A549 (cell line): ENCODE measurements around the gene LRSAM1. TPM values are rescaled to one million over a fixed set of nuclear protein-coding genes. Genes with fewer than 3 reads are reported as not detected.

ENCODE experiments used
- ATAC-seq, 2 experiments: fragments of 200-7000 bp in 1 of 2; fragments of >200 bp in 1 of 2; cut with Nextera tagmentation in 1 of 2; cut with Tn5 transposase in 1 of 2; 3 replicates each; pipeline versions ENCODE4 v1.8.0 to v1.9.1; 2018 to 2020; ENCODE audit warnings: mild to moderate bottlenecking in 1 of 2, moderate library complexity in 1 of 2
- CTCF ChIA-PET: fragments of 300-600 bp; sonication (Branson Sonifier 250); formaldehyde crosslinking; extraction: SDS; loops from one replicate; lab custom pipeline; 2021; ENCODE audit warnings: antibody characterized with exemption, inconsistent platforms; lab: Yijun Ruan, JAX
- POLR2A ChIA-PET: fragments of 350-600 bp; formaldehyde crosslinking; extraction: SDS; loops from one replicate; lab custom pipeline; 2021; ENCODE audit warnings: antibody characterized with exemption, inconsistent platforms; lab: Yijun Ruan, JAX
- DNase-seq, 2 experiments: peaks; one replicate each; pipeline versions ENCODE4 v3.0.0 to v3.0.0-alpha.2; 2011 to 2016; ENCODE audit warnings: low read depth in 1 of 2, low spot score in 1 of 2
- FAIRE-seq: peaks from 2 replicates; lab custom pipeline; 2011; peaks lifted over from hg19 to GRCh38; lab: Jason Lieb, UNC
- H3K27ac ChIP-seq, 2 experiments: fragments of >200 bp; sonication (Bioruptor Twin); formaldehyde crosslinking; 3 replicates each; pipeline ENCODE4 v1.5.1; 2016 to 2017
- H3K4me1 ChIP-seq: fragments of >200 bp; sonication (Bioruptor Twin); formaldehyde crosslinking; 3 replicates; pipeline ENCODE4 v1.6.1; 2016
- H3K4me2 ChIP-seq: fragments of >200 bp; sonication (Bioruptor Twin); formaldehyde crosslinking; 3 replicates; pipeline ENCODE4 v1.6.1; 2016
- H3K4me3 ChIP-seq: fragments of >200 bp; sonication (Bioruptor Twin); formaldehyde crosslinking; 3 replicates; pipeline ENCODE4 v1.5.1; 2016
- H3K9me3 ChIP-seq: fragments of >200 bp; sonication (Bioruptor Twin); formaldehyde crosslinking; 3 replicates; pipeline ENCODE4 v1.6.1; 2016
- BHLHE40 ChIP-seq: IDR thresholded peaks from 2 replicates; pipeline ENCODE4 v1.6.1; 2012; ENCODE audit warnings: low read depth, low read length, inconsistent platforms
- CHD2 ChIP-seq: fragments of 150-350 bp; IDR thresholded peaks from 2 replicates; pipeline ENCODE4 v1.6.1; 2014; ENCODE audit warnings: low read length; ENCODE audit not compliant: partially characterized antibody
- EP300 ChIP-seq, 2 experiments: fragments of >200 bp; sonication (Bioruptor Twin); formaldehyde crosslinking; IDR thresholded peaks; 2 replicates in 1 of 2; 3 replicates in 1 of 2; pipeline ENCODE4 v1.6.1; 2016 to 2017
- FOSL2 ChIP-seq, 2 experiments: fragments of 450-650 bp in 1 of 2; fragments of >200 bp in 1 of 2; sonication (Bioruptor Twin) in 1 of 2; formaldehyde crosslinking; IDR thresholded peaks; 2 replicates each; pipeline versions ENCODE4 v1.5.0 to v1.6.1; 2016 to 2020; ENCODE audit warnings: mild to moderate bottlenecking in 1 of 2, moderate library complexity in 1 of 2
- FOXS1 ChIP-seq: fragments of 250-450 bp; sonication (Bioruptor Pico); IDR thresholded peaks from 2 replicates; pipeline ENCODE4 v1.5.0; 2020; ENCODE audit warnings: mild to moderate bottlenecking, moderate library complexity
- GATA3 ChIP-seq: IDR thresholded peaks from 2 replicates; pipeline ENCODE4 v1.6.1; 2012; ENCODE audit warnings: borderline replicate concordance
- HDAC2 ChIP-seq: fragments of 200-600 bp; sonication (generic); IDR thresholded peaks from 2 replicates; pipeline ENCODE4 v1.6.1; 2016
- HOXA7 ChIP-seq: fragments of 250-450 bp; sonication (Bioruptor Pico); IDR thresholded peaks from 2 replicates; pipeline ENCODE4 v1.5.0; 2020; ENCODE audit warnings: mild to moderate bottlenecking, moderate library complexity
- KDM5A ChIP-seq: fragments of 200-600 bp; sonication (generic); IDR thresholded peaks from 2 replicates; pipeline ENCODE4 v1.6.1; 2016; ENCODE audit warnings: antibody characterized with exemption, mild to moderate bottlenecking
- POLR2A ChIP-seq: IDR thresholded peaks from 2 replicates; pipeline ENCODE4 v1.6.1; 2012; ENCODE audit warnings: mild to moderate bottlenecking, low read length
- POLR2AphosphoS2 ChIP-seq: conservative IDR thresholded peaks from 2 replicates; pipeline ENCODE4 v1.6.1; 2012; ENCODE audit warnings: low read length, improper control_type of control experiment, inconsistent platforms
- RARB ChIP-seq: fragments of 250-450 bp; sonication (Bioruptor Pico); IDR thresholded peaks from 2 replicates; pipeline ENCODE4 v1.8.0; 2021; ENCODE audit warnings: mild to moderate bottlenecking, moderate library complexity
- RNF2 ChIP-seq: fragments of 200-600 bp; sonication (generic); IDR thresholded peaks from 2 replicates; pipeline ENCODE4 v1.6.1; 2016; ENCODE audit warnings: low read depth, mild to moderate bottlenecking, antibody characterized with exemption, moderate library complexity, borderline replicate concordance
- TP53 ChIP-seq: fragments of 250-450 bp; sonication (Bioruptor Pico); IDR thresholded peaks from 2 replicates; pipeline ENCODE4 v1.5.0; 2021; ENCODE audit warnings: mild to moderate bottlenecking, moderate library complexity
- WGBS: methylation state at CpG from one replicate; pipeline ENCODE4 v1.1.6; 2017; ENCODE audit errors: missing lambda C conversion rate; 5-methylcytosine and 5-hydroxymethylcytosine counted together
- polyA plus RNA-seq, 4 experiments: library from polyadenylated mRNA; depleted of rRNA in 3 of 4; stranded (reverse); fragments of >200 nt; fragmentation: RNase III in 1 of 4; extraction: RNeasy Plus Mini Kit Qiagen cat#74134 plus additional on column Dnase treatment in 1 of 4; gene quantifications; 2 replicates in 3 of 4; 3 replicates in 1 of 4; pipeline ENCODE4 v1.2.3, GENCODE V29; 2011 to 2017
- TF ChIP-seq, protein P1 (sequence below): fragments of 200-600 bp; sonication (generic); IDR thresholded peaks from 2 replicates; pipeline ENCODE4 v1.6.1; 2016; ENCODE audit warnings: antibody characterized with exemption, mild to moderate bottlenecking, moderate library complexity
- TF ChIP-seq, protein P2 (sequence below): IDR thresholded peaks from 2 replicates; pipeline ENCODE4 v1.6.1; 2012
- TF ChIP-seq, protein P3 (sequence below): IDR thresholded peaks from 2 replicates; pipeline ENCODE4 v1.6.1; 2012; ENCODE audit warnings: low read depth, borderline replicate concordance
- TF ChIP-seq, protein P4 (sequence below): IDR thresholded peaks from 2 replicates; pipeline ENCODE4 v1.6.1; 2012
- TF ChIP-seq, protein P5 (sequence below): fragments of >200 bp; sonication (Bioruptor Twin); formaldehyde crosslinking; IDR thresholded peaks from 3 replicates; pipeline ENCODE4 v1.5.1; 2016

Gene LRSAM1
- polyA plus RNA-seq, 2 of the 4 experiments (the other 2 are of a cell fraction), result 5.1 to 10.0 TPM

DNA sequence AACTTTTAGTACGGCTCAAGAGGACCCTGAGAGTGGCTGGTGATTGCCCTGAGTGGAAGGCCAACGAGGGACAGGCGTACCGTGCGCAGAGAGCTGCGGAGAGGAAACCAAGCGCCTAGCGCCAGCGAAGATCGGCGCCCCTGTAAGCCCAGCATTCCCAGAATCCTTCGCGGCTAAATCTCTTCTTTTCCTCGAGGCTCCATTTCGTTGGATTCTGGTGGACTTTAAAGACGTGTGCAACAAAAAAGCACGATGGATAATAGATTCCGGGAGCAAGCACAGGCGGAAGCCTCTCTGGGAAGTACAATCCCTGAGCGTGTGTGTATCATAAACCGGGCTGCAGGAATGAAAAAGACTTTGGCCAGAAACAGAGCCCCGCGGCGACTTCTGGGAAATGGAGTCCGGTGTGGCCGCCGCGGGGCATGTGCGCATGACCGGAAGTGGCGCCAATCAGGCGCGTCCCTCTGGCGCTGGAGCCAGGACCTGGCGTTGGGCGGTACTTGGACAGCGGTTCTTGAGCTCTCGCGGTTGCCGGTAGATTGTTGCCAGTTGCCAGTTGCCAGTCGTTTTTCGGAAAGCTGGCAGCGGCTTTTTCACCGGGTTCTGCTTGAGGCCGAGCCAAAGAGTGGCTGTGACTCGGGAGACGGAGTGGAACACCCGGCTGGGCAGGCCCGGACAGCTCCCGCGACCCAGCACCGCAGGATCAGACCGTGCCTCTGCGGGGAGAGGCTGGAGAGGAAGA, 27.2 kb upstream of the LRSAM1 start, which contains the start of gene ZNF79 (continued):
- TF ChIP-seq, protein P1, sequence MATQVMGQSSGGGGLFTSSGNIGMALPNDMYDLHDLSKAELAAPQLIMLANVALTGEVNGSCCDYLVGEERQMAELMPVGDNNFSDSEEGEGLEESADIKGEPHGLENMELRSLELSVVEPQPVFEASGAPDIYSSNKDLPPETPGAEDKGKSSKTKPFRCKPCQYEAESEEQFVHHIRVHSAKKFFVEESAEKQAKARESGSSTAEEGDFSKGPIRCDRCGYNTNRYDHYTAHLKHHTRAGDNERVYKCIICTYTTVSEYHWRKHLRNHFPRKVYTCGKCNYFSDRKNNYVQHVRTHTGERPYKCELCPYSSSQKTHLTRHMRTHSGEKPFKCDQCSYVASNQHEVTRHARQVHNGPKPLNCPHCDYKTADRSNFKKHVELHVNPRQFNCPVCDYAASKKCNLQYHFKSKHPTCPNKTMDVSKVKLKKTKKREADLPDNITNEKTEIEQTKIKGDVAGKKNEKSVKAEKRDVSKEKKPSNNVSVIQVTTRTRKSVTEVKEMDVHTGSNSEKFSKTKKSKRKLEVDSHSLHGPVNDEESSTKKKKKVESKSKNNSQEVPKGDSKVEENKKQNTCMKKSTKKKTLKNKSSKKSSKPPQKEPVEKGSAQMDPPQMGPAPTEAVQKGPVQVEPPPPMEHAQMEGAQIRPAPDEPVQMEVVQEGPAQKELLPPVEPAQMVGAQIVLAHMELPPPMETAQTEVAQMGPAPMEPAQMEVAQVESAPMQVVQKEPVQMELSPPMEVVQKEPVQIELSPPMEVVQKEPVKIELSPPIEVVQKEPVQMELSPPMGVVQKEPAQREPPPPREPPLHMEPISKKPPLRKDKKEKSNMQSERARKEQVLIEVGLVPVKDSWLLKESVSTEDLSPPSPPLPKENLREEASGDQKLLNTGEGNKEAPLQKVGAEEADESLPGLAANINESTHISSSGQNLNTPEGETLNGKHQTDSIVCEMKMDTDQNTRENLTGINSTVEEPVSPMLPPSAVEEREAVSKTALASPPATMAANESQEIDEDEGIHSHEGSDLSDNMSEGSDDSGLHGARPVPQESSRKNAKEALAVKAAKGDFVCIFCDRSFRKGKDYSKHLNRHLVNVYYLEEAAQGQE, result peak; percentile 77
- TF ChIP-seq GATA3 (peak; percentile 17; the same call in 1 of the 2 replicates), POLR2AphosphoS2 (no peak), HDAC2 (no peak), CHD2 (peak; percentile 65)
- TF ChIP-seq, protein P2, sequence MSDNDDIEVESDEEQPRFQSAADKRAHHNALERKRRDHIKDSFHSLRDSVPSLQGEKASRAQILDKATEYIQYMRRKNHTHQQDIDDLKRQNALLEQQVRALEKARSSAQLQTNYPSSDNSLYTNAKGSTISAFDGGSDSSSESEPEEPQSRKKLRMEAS, result peak; percentile 78; the same call in 1 of the 2 replicates
- TF ChIP-seq, protein P3, sequence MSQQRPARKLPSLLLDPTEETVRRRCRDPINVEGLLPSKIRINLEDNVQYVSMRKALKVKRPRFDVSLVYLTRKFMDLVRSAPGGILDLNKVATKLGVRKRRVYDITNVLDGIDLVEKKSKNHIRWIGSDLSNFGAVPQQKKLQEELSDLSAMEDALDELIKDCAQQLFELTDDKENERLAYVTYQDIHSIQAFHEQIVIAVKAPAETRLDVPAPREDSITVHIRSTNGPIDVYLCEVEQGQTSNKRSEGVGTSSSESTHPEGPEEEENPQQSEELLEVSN, result peak; percentile 57; the same call in 1 of the 2 replicates
- TF ChIP-seq, protein P4, sequence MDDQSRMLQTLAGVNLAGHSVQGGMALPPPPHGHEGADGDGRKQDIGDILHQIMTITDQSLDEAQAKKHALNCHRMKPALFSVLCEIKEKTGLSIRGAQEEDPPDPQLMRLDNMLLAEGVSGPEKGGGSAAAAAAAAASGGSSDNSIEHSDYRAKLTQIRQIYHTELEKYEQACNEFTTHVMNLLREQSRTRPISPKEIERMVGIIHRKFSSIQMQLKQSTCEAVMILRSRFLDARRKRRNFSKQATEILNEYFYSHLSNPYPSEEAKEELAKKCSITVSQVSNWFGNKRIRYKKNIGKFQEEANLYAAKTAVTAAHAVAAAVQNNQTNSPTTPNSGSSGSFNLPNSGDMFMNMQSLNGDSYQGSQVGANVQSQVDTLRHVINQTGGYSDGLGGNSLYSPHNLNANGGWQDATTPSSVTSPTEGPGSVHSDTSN, result peak; percentile 32; the same call in 1 of the 2 replicates

DNA sequence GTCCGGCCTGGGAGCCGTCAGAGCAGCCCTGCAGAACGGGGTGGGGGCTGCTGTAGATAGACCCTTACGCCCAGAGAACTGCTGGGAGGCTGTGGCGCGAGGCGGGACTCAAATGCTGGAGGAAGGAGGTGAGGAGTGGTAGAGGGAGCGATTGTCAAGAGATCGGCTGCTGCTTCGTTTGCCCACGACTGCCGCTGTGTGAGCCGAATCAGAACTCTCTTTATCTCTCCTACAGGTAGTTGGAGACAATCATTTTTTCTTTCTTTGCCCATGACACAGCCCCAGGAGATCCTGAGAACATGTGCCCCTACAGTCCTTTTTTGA, 26.7 kb upstream of the LRSAM1 start:
- POLR2A ChIA-PET, result interaction anchor here (0.7 to 1.6 kb wide), 12 partner anchors 9 to 180 kb away, joined by 3 to 23 read pairs (median 5); partner anchors contain the start of genes LRSAM1, RPL12 and SLC2A8
- H3K4me3 ChIP-seq, result peak overlapping the region; percentile 86
- 0% methylated on average over 12 of the region's 13 CpGs for WGBS
- ATAC-seq (peak; percentile 52 to 72; a peak in 5 of 6 replicates), DNase-seq (no peak), FAIRE-seq (no peak)
- CTCF ChIA-PET, result interaction anchor here (0.8 to 1.1 kb wide), 3 partner anchors 24 to 483 kb away, joined by 3 read pairs; no protein-coding TSS in a partner anchor
- peak overlapping the region; percentile 77 to 93 for H3K27ac ChIP-seq
- peak overlapping the region; percentile 96 for H3K4me2 ChIP-seq
- H3K9me3 ChIP-seq, result no peaks in the 10 kb centered on the region
- TF ChIP-seq KDM5A (peak; percentile 4; the same call in 1 of the 2 replicates), FOSL2 (IDR thresholded peaks at IDR 0.05) (no peak), FOSL2 (CRISPR knock-in tag; IDR thresholded peaks at IDR 0.05) (no peak)
- peaks cover 10% of the 10 kb centered on the region; the same call in 2 of the 3 replicates for H3K4me1 ChIP-seq

DNA sequence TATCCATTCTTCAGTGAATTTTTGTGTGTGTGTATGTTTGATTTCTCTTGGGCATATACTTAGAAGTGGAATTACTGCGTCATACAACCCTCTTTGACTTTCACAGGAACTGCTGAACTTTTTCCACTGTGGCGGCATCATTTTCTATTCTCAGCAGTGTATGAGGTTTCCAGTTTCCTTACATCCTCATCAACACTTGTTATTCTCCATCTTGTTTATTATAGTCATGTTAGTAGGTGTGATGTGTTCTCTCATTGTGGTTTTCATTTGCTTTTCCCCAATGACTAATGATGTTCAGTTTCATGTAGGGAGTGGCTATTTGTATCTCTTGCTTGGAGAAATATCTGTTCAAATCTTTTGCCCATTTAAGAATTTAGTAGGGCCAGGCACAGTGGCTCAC, 24.6 kb upstream of the LRSAM1 start:
- Histone ChIP-seq H3K4me2 (no peak overlapping the region), H3K4me1 (peaks cover 10% of the 10 kb centered on the region; the same call in 2 of the 3 replicates), H3K9me3 (no peaks in the 10 kb centered on the region), H3K27ac (no peak overlapping the region), H3K4me3 (no peak overlapping the region)
- FAIRE-seq, result no peak
- ChIA-PET POLR2A (no interaction called here), CTCF (no interaction called here)
- TF ChIP-seq, protein P5, sequence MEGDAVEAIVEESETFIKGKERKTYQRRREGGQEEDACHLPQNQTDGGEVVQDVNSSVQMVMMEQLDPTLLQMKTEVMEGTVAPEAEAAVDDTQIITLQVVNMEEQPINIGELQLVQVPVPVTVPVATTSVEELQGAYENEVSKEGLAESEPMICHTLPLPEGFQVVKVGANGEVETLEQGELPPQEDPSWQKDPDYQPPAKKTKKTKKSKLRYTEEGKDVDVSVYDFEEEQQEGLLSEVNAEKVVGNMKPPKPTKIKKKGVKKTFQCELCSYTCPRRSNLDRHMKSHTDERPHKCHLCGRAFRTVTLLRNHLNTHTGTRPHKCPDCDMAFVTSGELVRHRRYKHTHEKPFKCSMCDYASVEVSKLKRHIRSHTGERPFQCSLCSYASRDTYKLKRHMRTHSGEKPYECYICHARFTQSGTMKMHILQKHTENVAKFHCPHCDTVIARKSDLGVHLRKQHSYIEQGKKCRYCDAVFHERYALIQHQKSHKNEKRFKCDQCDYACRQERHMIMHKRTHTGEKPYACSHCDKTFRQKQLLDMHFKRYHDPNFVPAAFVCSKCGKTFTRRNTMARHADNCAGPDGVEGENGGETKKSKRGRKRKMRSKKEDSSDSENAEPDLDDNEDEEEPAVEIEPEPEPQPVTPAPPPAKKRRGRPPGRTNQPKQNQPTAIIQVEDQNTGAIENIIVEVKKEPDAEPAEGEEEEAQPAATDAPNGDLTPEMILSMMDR, result no peak
- no peak for TF ChIP-seq POLR2A
- TF ChIP-seq TP53, result no peak
- TF ChIP-seq RNF2, result no peak
- no peak for TF ChIP-seq RARB (CRISPR knock-in tag)
- TF ChIP-seq, protein P1, result no peak
- no peak for TF ChIP-seq FOXS1
- TF ChIP-seq EP300 (IDR thresholded peaks at IDR 0.05), result no peak
- TF ChIP-seq HOXA7 (CRISPR knock-in tag), result no peak
- TF ChIP-seq BHLHE40, result no peak
- 97% methylated on average over 2 of the region's 2 CpGs for WGBS
- DNase-seq, result no peak
- ATAC-seq, result no peak
